ENCODE data around the gene PVALB.

DNA sequence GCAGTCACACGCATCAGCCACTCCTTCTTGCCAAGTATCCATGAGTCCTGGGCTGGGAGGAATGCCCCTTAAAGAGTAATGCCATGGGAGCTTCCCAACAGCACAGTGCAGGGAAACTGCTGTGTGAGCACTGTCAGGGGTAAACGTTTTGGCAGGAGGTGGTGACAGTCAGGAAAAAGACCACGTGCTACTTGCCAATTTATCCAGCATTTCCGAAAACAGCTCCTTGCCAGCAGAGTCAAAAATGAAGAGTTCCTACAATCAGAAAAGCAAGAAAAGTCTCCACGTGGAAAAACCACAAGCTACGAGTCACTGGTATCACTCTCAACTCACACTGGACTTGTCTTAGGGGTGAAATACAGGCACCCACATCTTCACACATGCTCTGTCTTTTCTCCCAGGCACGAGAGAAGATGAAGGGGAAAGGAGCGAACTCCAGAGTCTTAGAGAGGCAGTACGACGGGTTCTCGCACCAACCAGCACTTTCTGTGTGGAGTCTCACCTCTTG, 50.8 kb downstream of the PVALB start:
- TF ChIP-seq CTCF (IDR thresholded peaks at IDR 0.05): no peak
- TF ChIP-seq SMC3 (IDR thresholded peaks at IDR 0.05; ENCODE audit: low read depth, low read length): no peak
- no peak for TF ChIP-seq ZBTB33 (IDR thresholded peaks at IDR 0.05; ENCODE audit: borderline replicate concordance, low read depth)

Data from SK-N-SH (cell line).